HEK293 (cell line): ENCODE data around the gene MTF2.

Experiments
- CTCF ChIP-seq: fragments of 450-650 bp; formaldehyde crosslinking; IDR thresholded peaks from 2 replicates; pipeline ENCODE4 v1.5.1; 2016; ENCODE audit warnings: missing biosample characterization, missing genetic modification characterization
- HOXD13 ChIP-seq: sonication (generic); formaldehyde crosslinking; IDR thresholded peaks from 2 replicates; pipeline ENCODE4 v1.8.0; 2022; ENCODE audit warnings: missing genetic modification reagents, borderline replicate concordance
- TF ChIP-seq, protein P1 (sequence below): fragments of 450-650 bp; formaldehyde crosslinking; IDR thresholded peaks from 2 replicates; pipeline ENCODE4 v1.5.1; 2016; ENCODE audit warnings: missing biosample characterization, missing genetic modification characterization

- TF ChIP-seq HOXD13 (CRISPR knock-in tag): no peak
- no peak for TF ChIP-seq CTCF (tag by site-specific recombination)
- TF ChIP-seq, protein P1, sequence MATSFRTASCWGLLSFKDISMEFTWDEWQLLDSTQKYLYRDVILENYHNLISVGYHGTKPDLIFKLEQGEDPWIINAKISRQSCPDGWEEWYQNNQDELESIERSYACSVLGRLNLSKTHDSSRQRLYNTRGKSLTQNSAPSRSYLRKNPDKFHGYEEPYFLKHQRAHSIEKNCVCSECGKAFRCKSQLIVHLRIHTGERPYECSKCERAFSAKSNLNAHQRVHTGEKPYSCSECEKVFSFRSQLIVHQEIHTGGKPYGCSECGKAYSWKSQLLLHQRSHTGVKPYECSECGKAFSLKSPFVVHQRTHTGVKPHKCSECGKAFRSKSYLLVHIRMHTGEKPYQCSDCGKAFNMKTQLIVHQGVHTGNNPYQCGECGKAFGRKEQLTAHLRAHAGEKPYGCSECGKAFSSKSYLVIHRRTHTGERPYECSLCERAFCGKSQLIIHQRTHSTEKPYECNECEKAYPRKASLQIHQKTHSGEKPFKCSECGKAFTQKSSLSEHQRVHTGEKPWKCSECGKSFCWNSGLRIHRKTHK (tag by site-specific recombination): no peak
Observed at GRCh38 chr1:93113127-93113526, 34.0 kb downstream of the MTF2 start.
